Measurements from ENCODE around the gene FMNL3.

FMNL3 gene

DNA sequence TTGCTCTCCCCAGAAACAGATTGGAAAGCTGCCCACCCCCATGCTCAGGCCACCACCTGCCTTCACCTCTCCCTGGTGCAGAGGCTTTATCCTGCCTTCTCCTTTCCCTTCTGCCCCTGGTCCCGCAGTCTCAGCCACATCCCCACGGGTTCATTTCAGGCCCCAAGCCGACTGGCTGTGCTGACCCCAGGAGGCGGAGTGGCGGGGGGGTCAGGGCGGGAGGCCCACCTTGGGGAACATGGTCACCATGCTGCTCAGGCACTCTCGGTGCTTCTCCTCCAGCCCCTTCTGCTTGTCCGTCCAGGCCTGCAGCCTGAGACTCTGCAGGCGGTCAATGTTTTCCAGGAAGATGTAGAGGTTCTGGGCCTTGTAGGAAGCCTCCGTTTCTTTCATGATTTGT is 108.7 kb downstream of the FMNL3 start:
- Histone ChIP-seq H3K4me1 (ENCODE audit: control insufficient read depth, insufficient read depth, low read length) (no peaks in the 10 kb centered on the region), H3K9ac (ENCODE audit: low read depth, low read length) (no peak overlapping the region), H3K4me3 (ENCODE audit: low read depth, low read length) (no peak overlapping the region), H3K27me3 (ENCODE audit: control insufficient read depth, insufficient read depth, low read length) (no peaks in the 10 kb centered on the region), H3K36me3 (ENCODE audit: control insufficient read depth, insufficient read depth, low read length) (peaks cover 2% of the 10 kb centered on the region), H3K9me3 (ENCODE audit: control insufficient read depth, insufficient read depth, low read length) (no peaks in the 10 kb centered on the region)

DNA sequence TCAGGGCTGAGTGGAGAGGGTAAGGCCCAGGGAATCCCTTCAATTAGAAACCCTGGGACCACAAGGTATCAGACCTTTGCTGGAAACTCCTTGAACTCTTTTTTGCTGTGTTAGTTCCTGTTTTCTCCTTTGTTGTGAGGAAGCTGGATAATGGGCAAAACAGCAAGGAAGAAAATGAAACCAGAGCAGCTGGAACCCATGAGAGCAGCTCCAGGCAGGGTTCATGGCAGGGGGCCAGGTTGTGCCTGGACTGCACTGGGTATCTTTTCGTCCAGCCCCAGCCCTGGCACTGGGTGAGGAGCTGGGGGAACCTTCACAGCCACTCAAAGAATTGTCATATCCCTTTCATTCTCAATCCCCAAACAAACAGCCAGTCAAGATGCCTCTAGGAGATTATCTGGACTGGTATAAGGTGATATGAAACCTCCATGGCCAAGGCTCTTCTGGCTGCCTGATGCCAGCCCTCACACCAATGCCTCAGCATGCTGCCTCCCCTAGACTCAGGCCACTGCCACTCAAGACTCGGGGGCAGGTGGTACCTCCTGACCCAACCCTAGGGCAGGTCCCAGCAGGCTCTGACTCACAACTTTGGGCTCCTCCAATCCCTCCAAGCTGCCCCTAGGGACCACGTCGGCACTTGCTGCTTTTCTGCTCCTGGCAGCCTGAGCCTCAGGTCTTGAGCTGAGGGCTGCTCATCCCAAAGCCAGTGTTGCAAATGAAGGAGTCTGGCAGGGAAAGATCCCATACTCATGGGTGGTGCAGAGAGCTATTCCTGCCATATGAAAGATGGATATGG is 118.3 kb downstream of the FMNL3 start:
- Histone ChIP-seq H3K9ac (ENCODE audit: low read depth, low read length) (no peak overlapping the region), H3K27me3 (ENCODE audit: control insufficient read depth, insufficient read depth, low read length) (no peaks in the 10 kb centered on the region), H3K4me3 (ENCODE audit: low read depth, low read length) (no peak overlapping the region), H3K36me3 (ENCODE audit: control insufficient read depth, insufficient read depth, low read length) (peaks cover 4% of the 10 kb centered on the region), H3K9me3 (ENCODE audit: control insufficient read depth, insufficient read depth, low read length) (no peaks in the 10 kb centered on the region), H3K4me1 (ENCODE audit: control insufficient read depth, insufficient read depth, low read length) (no peaks in the 10 kb centered on the region)

DNA sequence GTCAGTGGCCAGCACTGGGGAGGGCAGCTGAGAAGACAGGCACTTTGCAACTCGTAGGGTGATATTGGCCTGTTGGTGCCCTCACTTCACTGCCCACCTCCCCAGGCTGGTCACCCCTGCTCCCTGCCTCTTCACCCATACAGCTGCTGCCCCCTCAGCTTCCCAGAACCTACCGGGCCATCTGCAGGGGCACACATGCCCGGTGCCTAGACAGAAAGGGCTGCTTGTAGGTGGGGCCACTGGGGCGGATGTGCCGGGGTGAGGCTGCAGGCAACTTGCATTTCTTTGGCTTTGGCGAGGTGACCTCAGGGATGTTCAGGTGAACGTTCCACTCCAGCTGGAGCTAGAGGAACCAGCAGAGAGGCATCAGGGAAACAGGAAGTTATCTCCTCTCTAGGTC is 118.9 kb downstream of the FMNL3 start:
- Histone ChIP-seq H3K9me3 (ENCODE audit: control insufficient read depth, insufficient read depth, low read length) (no peaks in the 10 kb centered on the region), H3K4me1 (ENCODE audit: control insufficient read depth, insufficient read depth, low read length) (no peaks in the 10 kb centered on the region), H3K4me3 (ENCODE audit: low read depth, low read length) (no peak overlapping the region), H3K9ac (ENCODE audit: low read depth, low read length) (no peak overlapping the region), H3K27me3 (ENCODE audit: control insufficient read depth, insufficient read depth, low read length) (no peaks in the 10 kb centered on the region), H3K36me3 (ENCODE audit: control insufficient read depth, insufficient read depth, low read length) (peaks cover 7% of the 10 kb centered on the region)

DNA sequence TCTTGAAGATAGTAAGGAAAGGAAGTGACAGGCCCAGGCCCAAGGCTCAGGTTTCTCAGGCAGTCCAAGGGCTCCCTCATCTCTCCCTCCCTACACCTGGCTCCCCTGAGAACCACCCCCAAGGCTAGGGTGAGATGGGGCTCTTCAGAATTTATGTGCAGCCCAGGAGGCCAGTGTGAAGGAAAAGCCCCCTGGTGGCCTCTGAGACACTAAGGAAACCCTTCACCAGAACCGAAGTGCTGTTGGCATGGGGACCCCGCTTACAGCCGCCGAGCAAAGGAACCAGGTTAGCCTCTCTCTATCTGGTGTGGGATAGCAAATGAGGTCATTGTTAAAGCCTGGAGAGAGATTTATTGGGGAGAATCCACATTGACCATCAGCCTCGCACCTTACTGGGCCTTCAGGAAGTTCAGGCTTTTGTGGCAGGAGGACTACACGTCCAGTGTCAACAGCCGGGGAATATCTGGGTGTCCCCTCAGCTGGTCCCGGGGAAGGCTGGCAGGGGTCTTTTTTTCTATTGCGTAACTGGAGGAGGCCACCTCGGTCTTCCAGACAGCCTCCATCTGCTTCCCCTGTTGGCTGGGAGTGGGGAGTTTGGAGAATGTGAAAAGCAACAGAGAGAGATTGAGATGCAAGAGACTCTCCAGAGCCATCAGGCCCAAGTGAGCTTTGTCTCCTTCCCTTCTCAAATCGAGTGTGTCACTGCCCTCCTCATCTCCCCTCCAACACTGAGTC is 119.9 kb downstream of the FMNL3 start:
- no peaks in the 10 kb centered on the region for H3K9me3 ChIP-seq (ENCODE audit: control insufficient read depth, insufficient read depth, low read length)
- no peak overlapping the region for H3K9ac ChIP-seq (ENCODE audit: low read depth, low read length)
- H3K36me3 ChIP-seq (ENCODE audit: control insufficient read depth, insufficient read depth, low read length), result peaks cover 7% of the 10 kb centered on the region
- H3K4me1 ChIP-seq (ENCODE audit: control insufficient read depth, insufficient read depth, low read length), result no peaks in the 10 kb centered on the region
- H3K4me3 ChIP-seq (ENCODE audit: low read depth, low read length), result no peak overlapping the region
- no peaks in the 10 kb centered on the region for H3K27me3 ChIP-seq (ENCODE audit: control insufficient read depth, insufficient read depth, low read length)
